ENCODE measurements around the gene FRYL.
"Not testable (repeated sequence)": the region's sequence is repeated elsewhere in the genome, so short reads cannot be mapped to it uniquely, and the experiment has no call there.

FRYL gene

GRCh38 chr4:48694824-48695223, 85.3 kb downstream of the FRYL start:
- DNase-seq, result no peak

- no peak for DNase-seq
These were observed 86.1 kb downstream of the FRYL start for GRCh38 chr4:48693856-48694574.

GRCh38 chr4:48692897-48693296, 87.2 kb downstream of the FRYL start:
- DNase-seq, result no peak

GRCh38 chr4:48692044-48692443, 88.0 kb downstream of the FRYL start:
- DNase-seq, result no peak

GRCh38 chr4:48688953-48689352, 91.1 kb downstream of the FRYL start:
- no peak for DNase-seq

GRCh38 chr4:48687313-48688051, 92.6 kb downstream of the FRYL start:
- DNase-seq, result no peak

GRCh38 chr4:48686369-48686768, 93.7 kb downstream of the FRYL start:
- no peak for DNase-seq

- DNase-seq, result no peak
These were observed 96.1 kb downstream of the FRYL start for GRCh38 chr4:48683784-48684666.

- DNase-seq, result not testable (repeated sequence)
These were observed 97.2 kb downstream of the FRYL start for GRCh38 chr4:48682870-48683269.

- no peak for DNase-seq
These were observed 98.2 kb downstream of the FRYL start for GRCh38 chr4:48681856-48682255.

- no peak for DNase-seq
These were observed 99.1 kb downstream of the FRYL start for GRCh38 chr4:48680848-48681568.

GRCh38 chr4:48673537-48673936, 106.5 kb downstream of the FRYL start:
- no peak for DNase-seq

GRCh38 chr4:48670587-48670986, 109.5 kb downstream of the FRYL start:
- DNase-seq, result no peak

- no peak for DNase-seq
These were observed 111.0 kb downstream of the FRYL start for GRCh38 chr4:48669086-48669485.

- no peak for DNase-seq
These were observed 111.6 kb downstream of the FRYL start for GRCh38 chr4:48668254-48669017.

GRCh38 chr4:48667148-48667547, 112.9 kb downstream of the FRYL start:
- no peak for DNase-seq

GRCh38 chr4:48665555-48666186, 114.4 kb downstream of the FRYL start:
- no peak for DNase-seq

GRCh38 chr4:48664938-48665337, 115.1 kb downstream of the FRYL start:
- DNase-seq, result no peak

GRCh38 chr4:48661391-48661790, 118.7 kb downstream of the FRYL start:
- no peak for DNase-seq

- no peak for DNase-seq
These were observed 119.7 kb downstream of the FRYL start for GRCh38 chr4:48660347-48660746.

- no peak for DNase-seq
These were observed 125.9 kb downstream of the FRYL start for GRCh38 chr4:48654015-48654664.
